ENCODE data around the gene MAP2K4. TPM values are rescaled to one million over a fixed set of nuclear protein-coding genes. Genes with fewer than 3 reads are reported as not detected.

MAP2K4 gene
- polyA plus RNA-seq, 2 of the 4 experiments (the other 2 are of a cell fraction): 28.9 to 47.7 TPM

GRCh38 chr17:12047681-12048376, 27.2 kb downstream of the MAP2K4 start:
- 40% methylated on average over 3 of the region's 3 CpGs for WGBS (ENCODE audit: missing lambda C conversion rate)
- peak in 1 of 2 experiments; percentile 33; a peak in 2 of 6 replicates for ATAC-seq
- ChIA-PET POLR2A (interaction anchor here (2.2 kb wide), 1 partner anchor 51 kb away, joined by 13 read pairs; the partner anchor contains the start of gene ZNF18), CTCF (interaction anchor here (1.1 to 1.2 kb wide), 2 partner anchors 24 to 28 kb away, joined by 3 to 4 read pairs; partner anchors contain the start of gene MAP2K4)
- peak; percentile 59 for FAIRE-seq
- H3K9me3 ChIP-seq: no peaks in the 10 kb centered on the region
- peaks cover 20% of the 10 kb centered on the region for H3K4me1 ChIP-seq
- peak overlapping the region; percentile 40 for H3K4me2 ChIP-seq
- H3K4me3 ChIP-seq: no peak overlapping the region
- DNase-seq (ENCODE audit: low read depth in 1 of 2, low spot score in 1 of 2): peak in 1 of 2 experiments; percentile 19
- no peak for TF ChIP-seq JUN (IDR thresholded peaks at IDR 0.05)
- no peak for TF ChIP-seq CBX2 (IDR thresholded peaks at IDR 0.05; ENCODE audit: borderline replicate concordance, low read depth)
- no peak for TF ChIP-seq FOSL2 (IDR thresholded peaks at IDR 0.05)
- peak; percentile 67 for TF ChIP-seq FOSL2 (CRISPR knock-in tag; IDR thresholded peaks at IDR 0.05)
- TF ChIP-seq GATA3 (IDR thresholded peaks at IDR 0.05; ENCODE audit: borderline replicate concordance): peak; percentile 34; the same call in 1 of the 2 replicates
- H3K27ac ChIP-seq: no peak overlapping the region

DNA sequence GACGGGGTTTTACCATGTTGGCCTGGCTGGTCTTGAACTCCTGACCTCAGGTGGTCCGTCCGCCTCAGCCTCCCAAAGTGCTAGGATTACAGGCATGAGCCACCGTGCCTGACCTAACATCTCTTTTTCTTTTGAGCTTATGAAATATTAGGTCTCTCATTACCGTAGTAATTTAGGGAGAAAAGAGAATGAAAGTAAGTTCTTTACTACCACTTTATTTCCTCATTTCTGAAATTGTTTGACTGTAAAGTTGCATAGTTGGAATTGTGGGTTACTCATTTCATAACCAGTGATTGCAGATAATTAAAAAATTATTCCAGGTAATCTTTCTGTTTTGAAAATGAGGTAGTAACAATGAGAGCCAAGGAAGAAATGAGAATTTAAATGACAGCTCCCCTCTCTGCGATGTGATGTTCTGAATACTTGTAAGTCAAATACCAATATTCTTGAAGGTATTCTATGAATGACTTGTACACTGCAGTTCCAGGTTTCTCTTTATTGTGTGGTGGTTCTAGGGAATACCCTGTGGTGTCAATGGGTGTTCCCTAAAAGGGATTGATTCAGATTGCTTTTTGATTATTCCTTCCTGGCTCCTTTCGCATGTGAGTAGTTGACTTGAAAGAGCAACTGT, 28.3 kb downstream of the MAP2K4 start:
- H3K9me3 ChIP-seq: no peaks in the 10 kb centered on the region
- WGBS (ENCODE audit: missing lambda C conversion rate): 92% methylated on average over 7 of the region's 7 CpGs
- TF ChIP-seq HOXA7 (CRISPR knock-in tag; IDR thresholded peaks at IDR 0.05): no peak
- no peak for TF ChIP-seq FOXS1 (CRISPR knock-in tag; IDR thresholded peaks at IDR 0.05)
- no peak for TF ChIP-seq CBX2 (IDR thresholded peaks at IDR 0.05; ENCODE audit: borderline replicate concordance, low read depth)
- no peak for TF ChIP-seq ESRRA (IDR thresholded peaks at IDR 0.05; ENCODE audit: borderline replicate concordance, low read length)
- no peak for TF ChIP-seq MYC (IDR thresholded peaks at IDR 0.05; ENCODE audit: borderline replicate concordance, low read length)
- no peak for TF ChIP-seq CHD4 (IDR thresholded peaks at IDR 0.05; ENCODE audit: borderline replicate concordance)
- TF ChIP-seq BHLHE40 (IDR thresholded peaks at IDR 0.05; ENCODE audit: low read depth, low read length): no peak
- TF ChIP-seq NPAS2 (CRISPR knock-in tag; IDR thresholded peaks at IDR 0.05; ENCODE audit: borderline replicate concordance): no peak
- no peak for TF ChIP-seq ZSCAN20 (CRISPR knock-in tag; IDR thresholded peaks at IDR 0.05)
- no peak for TF ChIP-seq CEBPB (IDR thresholded peaks at IDR 0.05)
- no peak for TF ChIP-seq TP53 (CRISPR knock-in tag; IDR thresholded peaks at IDR 0.05)
- TF ChIP-seq KDM1A (IDR thresholded peaks at IDR 0.05; ENCODE audit: low read depth): no peak
- TF ChIP-seq RARB (CRISPR knock-in tag; IDR thresholded peaks at IDR 0.05): no peak
- TF ChIP-seq SMC3 (IDR thresholded peaks at IDR 0.05): no peak
- no peak for TF ChIP-seq MAZ (IDR thresholded peaks at IDR 0.05; ENCODE audit: borderline replicate concordance, low read depth, low read length)
- TF ChIP-seq USF2 (IDR thresholded peaks at IDR 0.05): no peak
- no peak for TF ChIP-seq FOSB (CRISPR knock-in tag; IDR thresholded peaks at IDR 0.05)
- TF ChIP-seq FOSL2 (IDR thresholded peaks at IDR 0.05): no peak
- TF ChIP-seq FOSL2 (CRISPR knock-in tag; IDR thresholded peaks at IDR 0.05): no peak
- no peak for TF ChIP-seq NFE2L2 (conservative IDR thresholded peaks at IDR 0.05; ENCODE audit: low read length)
- no peak overlapping the region for H3K4me2 ChIP-seq
- no peak overlapping the region for H3K4me3 ChIP-seq
- ATAC-seq (no peak), DNase-seq (ENCODE audit: low read depth in 1 of 2, low spot score in 1 of 2) (no peak), FAIRE-seq (no peak)
- no peak overlapping the region for H3K27ac ChIP-seq
- ChIA-PET CTCF (interaction anchor here (0.6 to 1.1 kb wide), 3 partner anchors 25 to 619 kb away, joined by 3 to 4 read pairs (median 4); no protein-coding TSS in a partner anchor), POLR2A (no interaction called here)
- H3K4me1 ChIP-seq: peaks cover 20% of the 10 kb centered on the region

DNA sequence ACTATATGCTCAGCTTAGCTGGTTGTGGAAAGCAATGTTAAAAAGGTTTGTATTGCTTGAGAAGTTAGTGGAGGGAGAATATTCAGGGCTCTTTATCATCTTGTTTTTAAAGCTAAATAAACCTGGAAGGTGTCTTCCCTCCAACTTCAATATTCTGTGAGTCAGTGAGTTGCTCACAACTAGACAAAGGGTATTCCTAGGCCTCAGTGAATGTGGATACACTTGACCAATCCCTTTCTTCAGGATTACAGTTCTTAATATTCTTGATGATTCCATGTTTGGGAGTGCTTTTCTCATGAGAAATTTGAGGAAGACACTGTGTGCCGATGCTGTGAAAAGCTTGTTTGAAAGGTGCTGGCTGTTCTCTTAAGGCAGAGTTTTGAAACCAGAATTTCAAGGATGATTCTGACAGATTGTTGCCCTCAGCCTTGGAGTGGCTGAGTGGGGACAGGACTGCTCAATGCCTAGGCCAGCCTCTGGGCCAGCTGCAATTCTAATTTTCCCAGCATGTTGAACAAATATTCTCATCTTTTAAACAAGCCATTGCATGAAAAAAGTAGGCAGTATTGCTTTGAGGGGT, 30.1 kb downstream of the MAP2K4 start:
- Histone ChIP-seq H3K9me3 (no peaks in the 10 kb centered on the region), H3K4me3 (no peak overlapping the region), H3K4me2 (no peak overlapping the region), H3K4me1 (peaks cover 20% of the 10 kb centered on the region), H3K27ac (no peak overlapping the region)
- TF ChIP-seq ZFP36 (IDR thresholded peaks at IDR 0.05; ENCODE audit: borderline replicate concordance, partially characterized antibody) (no peak), RNF2 (IDR thresholded peaks at IDR 0.05; ENCODE audit: borderline replicate concordance, low read depth) (no peak), USF2 (IDR thresholded peaks at IDR 0.05) (no peak), HES2 (IDR thresholded peaks at IDR 0.05) (no peak)
- 88% methylated on average over 1 of the region's 1 CpG for WGBS (ENCODE audit: missing lambda C conversion rate)
- DNase-seq (ENCODE audit: low read depth in 1 of 2, low spot score in 1 of 2) (no peak), ATAC-seq (no peak), FAIRE-seq (no peak)
- POLR2A ChIA-PET: interaction anchor here (1.4 kb wide), 1 partner anchor 30 kb away, joined by 3 read pairs; no protein-coding TSS in a partner anchor
- CTCF ChIA-PET: interaction anchor here (0.6 to 0.9 kb wide), 3 partner anchors 11 to 973 kb away, joined by 3 to 4 read pairs (median 3); no protein-coding TSS in a partner anchor

All from A549 (cell line).